ENCODE results near the gene DCST1.

The DCST1 gene

DNA sequence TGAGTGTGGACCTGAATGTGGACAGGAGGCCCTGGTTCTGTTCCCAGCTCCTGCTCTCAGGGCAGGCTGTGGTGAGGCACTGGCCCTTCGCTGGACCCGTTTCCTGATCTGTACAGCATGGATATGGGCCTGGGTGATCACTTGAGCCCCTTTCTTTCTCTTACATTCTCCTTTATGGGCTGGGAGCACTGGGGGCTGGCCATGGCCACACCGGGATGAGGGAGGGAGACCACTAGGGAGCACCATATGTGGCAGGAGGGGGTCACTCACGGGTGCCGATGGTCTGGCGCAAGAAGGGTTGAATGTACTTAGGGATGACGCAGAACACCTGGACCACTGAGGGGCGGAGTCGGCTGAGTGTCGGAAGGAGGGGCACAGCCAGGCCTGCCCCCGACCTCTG is 2.7 kb upstream of the DCST1 start:
- DNase-seq (ENCODE audit: low read depth in 2 of 3, low spot score in 2 of 3) = no peak

DNA sequence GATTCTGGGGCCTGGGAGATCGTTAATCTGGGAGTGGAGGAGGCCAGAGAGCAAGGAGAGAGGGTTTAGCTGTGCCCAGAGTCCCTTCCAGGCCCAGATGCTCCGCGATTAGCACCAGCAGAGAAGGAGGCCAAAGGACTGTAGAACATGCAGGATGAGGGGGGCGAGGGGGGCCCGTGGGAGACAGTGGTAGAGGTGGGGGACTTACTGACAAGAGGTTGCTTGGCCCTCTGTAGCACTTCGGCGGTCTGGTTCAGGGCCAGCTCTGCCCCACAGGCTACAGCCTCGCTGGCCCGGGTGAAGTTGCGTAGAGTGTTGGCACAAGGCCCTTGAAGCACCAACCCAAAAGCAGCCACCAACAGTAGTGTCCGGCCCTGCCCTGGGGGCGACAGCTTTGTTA is 738 bp upstream of the DCST1 start:
- no peak for DNase-seq (ENCODE audit: low read depth in 2 of 3, low spot score in 2 of 3)

DNA sequence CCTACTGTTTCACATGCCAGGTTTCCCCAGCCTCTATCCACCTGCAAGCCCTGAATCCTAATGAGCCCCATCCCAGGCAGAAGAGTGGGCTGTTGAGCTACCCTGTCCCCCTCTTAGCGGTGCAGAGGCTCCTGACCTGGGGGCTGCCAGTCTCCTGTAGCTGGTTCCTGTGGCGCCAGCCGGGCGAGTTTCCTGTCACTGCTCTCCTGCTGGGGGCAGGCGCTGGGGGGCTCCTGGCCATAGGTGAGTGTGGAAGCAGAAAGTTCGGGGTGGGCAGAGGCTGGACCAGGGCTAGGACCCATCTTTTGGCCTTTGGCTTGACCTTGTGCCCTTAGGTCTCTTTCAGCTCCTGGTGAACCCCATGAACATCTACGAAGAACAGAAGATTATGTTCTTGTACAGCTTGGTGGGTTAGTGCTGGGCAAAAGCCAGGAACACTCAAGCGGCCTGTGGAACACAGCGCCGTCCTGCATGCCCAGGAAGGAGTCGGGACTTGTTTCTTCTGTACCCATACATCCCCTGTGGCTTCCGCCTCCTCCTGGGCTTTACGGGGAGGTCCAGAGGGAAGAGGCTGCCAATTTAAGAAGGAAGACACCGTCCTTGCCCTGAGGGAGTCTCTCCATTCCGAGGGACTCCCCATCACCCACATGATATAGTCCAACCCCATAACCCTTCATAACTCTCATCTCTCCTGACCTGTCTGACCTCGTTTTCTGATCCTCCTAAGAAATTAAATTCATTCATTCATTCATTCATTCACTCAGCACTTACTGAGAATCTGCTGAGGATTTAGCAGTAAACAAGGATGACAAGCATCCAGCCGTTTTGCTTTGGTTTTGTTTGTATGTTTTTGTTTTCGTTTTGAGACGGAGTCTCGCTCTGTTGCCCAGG is 939 bp downstream of the DCST1 start:
- DNase-seq (ENCODE audit: low read depth in 2 of 3, low spot score in 2 of 3) = no peak

DNA sequence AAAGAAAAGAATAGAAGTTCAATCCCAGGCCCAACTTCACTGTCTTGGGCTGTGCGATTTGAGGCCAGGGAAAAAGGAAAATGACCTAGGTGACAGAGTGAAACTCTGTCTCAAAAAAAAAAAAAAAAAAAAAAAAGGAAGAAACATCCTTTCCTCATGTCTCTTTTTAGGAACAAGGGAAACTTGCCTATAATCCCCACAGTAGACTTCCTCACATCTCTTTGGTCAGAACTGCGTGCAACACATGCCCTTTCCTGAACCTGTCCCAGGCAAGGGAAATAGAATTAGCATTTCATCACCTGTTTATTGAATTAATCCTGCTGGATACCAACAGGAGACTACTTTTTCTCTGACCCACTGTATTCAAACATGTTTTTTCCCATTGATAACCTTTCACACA is 2.3 kb downstream of the DCST1 start:
- no peak for DNase-seq (ENCODE audit: low read depth in 2 of 3, low spot score in 2 of 3)

DNA sequence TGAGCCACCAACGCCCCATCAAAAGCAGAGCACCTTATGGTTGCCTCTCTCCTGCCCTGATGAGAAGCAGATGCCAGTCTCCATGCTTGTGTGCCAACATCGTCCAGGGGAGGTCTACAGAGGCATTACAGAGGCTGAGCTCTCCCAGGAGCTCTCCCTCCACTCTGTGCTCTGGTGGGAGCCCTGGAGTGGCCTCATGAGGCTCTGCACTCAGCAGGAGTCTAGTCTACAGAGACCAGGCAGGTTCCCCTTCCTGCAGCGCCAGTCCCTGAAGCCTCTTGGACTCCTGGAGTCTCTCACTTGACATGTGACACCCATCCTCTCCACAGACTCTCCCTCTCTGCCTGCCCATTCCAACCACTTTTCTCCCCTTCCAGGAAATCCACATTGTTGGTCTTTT is 3.4 kb downstream of the DCST1 start:
- DNase-seq (ENCODE audit: low read depth in 2 of 3, low spot score in 2 of 3) = no peak

DNA sequence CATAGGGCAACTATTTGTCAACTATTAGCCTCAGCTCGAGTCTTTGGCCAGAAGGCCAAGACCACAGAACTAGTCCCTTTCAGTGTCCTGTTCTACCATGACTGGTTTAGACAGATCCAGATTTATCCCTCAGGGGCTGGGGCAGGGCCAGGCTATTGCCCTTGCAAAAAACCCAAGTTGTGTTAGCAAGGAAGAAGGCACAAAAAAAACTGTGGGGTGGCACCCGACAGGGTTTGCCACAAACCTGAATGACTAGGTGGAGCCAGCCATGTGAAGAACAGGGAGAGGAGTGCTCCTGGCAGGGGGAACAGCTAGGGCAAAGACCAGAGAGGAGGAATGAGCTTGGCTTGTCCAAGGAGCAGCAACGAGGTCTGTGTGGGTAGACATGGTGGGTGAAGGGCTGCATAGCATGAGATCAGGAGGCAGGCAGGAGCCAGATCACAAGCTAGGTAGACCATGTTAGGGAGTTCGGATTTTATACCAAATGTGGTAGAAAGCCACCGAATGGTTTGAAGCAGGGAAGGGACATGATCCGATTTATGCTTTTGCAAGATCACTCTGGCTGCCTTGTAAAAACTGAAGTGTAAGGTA is 4.3 kb downstream of the DCST1 start:
- no peak for DNase-seq (ENCODE audit: low read depth in 2 of 3, low spot score in 2 of 3)

DNA sequence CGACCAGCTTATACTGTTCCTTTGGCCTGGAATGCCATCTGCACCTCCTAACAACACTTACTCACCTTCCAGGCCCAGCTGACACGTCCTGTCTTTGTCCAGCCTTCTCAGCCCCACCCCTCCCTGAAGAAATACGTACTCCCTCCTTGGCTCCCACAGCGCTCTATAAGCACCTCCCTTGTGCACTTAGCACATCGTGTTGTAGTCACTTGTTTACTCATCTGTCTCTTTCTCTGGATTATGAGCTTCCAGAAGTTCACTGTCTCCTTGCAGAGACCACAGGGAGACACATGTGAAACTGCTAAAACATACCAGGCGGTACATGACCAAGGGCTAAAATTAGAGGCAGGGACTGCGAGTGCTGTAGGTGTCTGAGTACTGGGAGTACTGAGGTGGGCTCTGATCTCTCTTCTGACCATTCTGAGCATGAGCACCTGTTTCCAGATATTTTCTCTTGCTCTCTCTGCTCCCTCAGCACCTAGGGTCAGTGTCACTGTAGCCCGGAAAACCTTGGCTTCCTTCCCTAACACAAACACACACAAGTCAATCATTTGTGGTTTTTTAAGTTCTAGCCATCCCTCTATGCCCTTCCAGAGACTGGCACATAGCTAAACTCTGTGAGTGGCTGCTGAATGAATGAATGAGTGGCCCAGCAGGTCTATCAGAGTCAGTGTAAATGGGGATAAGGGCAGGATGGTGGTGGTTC is 5.1 kb downstream of the DCST1 start:
- no peak for DNase-seq (ENCODE audit: low read depth in 2 of 3, low spot score in 2 of 3)

DNA sequence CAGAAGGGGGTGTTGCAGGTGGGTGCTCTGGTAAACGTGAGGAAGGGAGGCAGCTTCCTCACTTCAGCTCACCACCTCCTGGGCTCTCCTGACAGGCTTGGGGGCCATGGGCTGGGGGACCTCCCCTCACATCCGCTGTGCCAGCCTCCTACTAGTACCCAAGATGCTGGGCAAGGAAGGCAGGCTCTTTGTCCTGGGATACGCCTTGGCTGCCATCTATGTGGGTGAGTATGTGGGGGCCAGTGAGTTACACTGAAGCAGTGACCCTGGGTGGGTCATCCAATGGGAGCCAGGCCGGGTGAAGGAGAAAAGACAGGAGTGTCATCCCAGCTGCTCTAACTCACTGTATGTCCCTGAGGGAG is 5.7 kb downstream of the DCST1 start:
- no peak for DNase-seq (ENCODE audit: low read depth in 2 of 3, low spot score in 2 of 3)

DNA sequence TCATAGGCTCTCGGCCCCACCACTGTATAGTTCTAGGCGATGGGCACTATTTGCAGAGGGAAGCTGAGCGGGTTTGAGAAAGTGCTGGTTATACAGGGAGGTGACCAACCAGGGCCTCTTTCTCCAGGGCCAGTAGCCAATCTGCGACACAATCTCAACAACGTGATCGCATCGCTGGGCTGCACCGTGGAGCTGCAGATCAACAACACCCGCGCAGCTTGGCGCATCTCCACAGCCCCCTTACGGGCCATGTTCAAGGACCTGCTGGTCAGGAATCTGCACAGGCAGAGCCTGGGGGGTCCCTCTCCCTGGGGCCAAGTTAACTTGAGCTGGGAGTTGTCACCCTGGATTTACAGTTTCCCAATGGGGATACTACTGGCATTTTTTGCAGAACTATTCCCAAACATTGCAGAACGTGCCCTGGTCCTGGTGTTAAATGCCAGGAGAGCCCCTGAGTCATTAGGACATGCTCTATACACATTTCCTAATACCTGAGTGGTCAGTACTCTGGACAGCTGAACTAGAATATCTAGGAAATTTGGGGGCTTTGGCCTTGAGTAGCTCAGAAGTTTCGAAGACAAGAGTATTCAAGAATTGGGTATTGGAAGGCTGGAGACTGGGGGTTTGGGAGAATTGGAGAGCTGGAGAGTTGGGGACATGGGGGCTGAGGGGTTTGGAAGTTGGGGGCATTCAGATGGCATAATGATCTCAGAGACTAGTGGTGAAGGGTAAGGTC is 6.9 kb downstream of the DCST1 start:
- DNase-seq (ENCODE audit: low read depth in 2 of 3, low spot score in 2 of 3) = no peak

DNA sequence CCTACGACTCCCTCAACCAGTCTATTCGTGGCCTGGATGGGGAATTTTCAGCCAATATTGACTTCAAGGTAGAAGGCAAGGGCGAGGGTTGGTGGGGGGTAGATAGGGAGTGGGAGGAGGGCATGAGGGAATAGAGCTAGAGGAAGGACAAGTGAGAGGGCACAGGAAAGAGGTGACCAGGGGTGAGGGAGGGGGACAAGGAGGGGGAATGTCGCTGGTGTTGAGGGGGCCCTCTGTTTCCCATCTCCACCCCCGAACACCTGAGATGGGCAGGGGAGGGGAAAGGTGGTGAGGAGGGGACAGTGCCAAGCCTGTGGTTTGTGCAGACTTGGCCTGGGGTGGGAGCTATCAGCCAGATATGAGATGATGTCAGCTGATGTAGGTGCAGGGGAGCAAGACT is 9.2 kb downstream of the DCST1 start:
- DNase-seq (ENCODE audit: low read depth in 2 of 3, low spot score in 2 of 3) = no peak

DNA sequence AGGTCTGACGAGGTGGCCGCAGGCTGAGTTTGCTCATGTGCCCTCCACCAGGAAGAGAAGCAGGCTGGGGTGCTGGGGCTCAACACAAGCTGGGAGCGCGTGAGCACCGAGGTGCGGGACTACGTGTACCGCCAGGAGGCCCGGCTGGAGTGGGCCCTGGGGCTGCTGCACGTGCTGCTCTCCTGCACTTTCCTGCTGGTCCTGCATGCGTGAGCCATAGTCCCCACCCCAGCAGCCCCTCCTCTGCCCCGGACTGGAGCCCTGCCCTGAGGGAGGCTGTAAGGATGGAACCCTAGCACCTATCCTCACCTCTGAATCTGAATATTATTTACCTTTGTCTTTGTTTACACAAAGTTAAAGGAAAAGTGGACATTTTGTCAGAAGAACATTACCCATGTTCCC is 9.7 kb downstream of the DCST1 start:
- DNase-seq (ENCODE audit: low read depth in 2 of 3, low spot score in 2 of 3) = no peak

DNA sequence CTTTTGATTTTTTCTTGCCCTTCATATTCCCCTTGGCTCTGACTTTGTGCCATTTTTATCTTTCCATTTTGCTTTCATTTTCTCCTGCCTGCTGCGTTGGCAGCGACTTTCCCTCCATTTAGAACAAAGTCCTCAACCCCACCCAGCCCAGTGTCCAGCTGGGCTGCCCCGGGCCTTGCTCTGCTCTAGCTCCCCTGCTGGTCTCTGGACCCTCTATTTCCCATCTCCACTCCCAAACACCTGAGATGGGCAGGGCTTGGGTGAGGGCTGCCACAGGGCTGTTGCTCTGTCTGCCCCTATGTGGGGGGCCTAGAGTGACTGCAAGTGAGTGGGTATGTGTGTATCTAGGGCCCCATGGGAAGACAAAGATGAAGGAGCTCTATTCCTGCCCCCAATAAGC is 10.2 kb downstream of the DCST1 start:
- no peak for DNase-seq (ENCODE audit: low read depth in 2 of 3, low spot score in 2 of 3)

DNA sequence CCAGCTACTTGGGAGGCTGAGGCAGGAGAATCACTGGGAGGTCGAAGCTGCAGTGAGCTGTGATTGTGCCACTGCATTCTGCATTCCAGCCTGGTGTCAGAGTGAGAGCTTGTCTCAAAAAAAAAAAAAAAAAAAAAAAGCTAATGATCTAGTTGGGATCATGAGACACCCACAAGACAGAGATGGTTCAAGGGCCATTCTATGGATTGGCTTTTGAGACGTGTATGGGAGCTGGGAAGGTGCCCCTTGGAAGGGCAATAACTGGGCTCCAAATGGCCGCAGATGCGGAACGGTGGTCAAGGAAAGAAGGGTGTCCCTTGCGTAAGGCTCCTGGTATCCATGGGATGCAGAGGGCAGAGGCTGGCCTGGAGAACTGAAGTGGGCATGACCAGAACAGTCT is 10.7 kb downstream of the DCST1 start:
- no peak for DNase-seq (ENCODE audit: low read depth in 2 of 3, low spot score in 2 of 3)

DNA sequence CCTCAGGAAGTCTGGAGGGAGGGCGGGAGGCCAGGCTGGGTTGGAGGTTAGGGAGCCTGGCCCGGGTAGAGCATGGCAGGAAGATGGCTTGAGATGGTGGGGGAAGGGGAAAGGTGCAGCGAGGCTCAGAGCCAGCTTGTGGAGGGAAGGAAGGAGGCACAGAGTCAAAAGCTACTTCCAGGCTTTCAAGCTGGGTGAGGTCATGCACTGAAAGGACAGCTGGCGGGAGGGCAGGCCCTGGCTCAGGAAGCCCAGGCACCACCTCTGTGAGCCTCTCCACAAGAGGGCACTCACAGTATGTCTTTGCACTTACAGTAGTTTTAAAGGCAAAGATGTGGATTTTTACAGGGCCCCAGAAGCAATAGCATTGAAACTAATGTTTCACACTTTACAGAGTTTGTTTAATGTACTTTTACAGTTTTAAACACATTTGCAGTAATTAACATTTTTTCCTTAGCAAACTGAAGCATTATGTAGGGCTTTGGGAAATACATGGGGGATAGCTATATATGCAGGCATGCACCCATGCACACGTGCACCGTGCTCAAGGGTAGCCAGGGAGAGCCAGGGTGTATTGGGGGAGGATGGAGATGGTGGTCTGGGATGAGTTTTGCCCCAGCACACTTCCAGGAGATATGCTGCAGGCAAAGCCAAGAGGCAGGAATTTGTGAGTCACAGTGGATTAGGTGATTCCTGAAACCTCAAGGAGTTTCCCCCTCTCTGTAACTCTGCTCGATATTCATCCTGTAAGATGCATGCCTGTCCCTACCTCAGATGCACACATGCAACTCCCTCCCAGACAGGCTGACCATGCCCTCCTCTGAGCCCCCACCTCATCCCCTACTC is 11.4 kb downstream of the DCST1 start:
- DNase-seq (ENCODE audit: low read depth in 2 of 3, low spot score in 2 of 3) = no peak

DNA sequence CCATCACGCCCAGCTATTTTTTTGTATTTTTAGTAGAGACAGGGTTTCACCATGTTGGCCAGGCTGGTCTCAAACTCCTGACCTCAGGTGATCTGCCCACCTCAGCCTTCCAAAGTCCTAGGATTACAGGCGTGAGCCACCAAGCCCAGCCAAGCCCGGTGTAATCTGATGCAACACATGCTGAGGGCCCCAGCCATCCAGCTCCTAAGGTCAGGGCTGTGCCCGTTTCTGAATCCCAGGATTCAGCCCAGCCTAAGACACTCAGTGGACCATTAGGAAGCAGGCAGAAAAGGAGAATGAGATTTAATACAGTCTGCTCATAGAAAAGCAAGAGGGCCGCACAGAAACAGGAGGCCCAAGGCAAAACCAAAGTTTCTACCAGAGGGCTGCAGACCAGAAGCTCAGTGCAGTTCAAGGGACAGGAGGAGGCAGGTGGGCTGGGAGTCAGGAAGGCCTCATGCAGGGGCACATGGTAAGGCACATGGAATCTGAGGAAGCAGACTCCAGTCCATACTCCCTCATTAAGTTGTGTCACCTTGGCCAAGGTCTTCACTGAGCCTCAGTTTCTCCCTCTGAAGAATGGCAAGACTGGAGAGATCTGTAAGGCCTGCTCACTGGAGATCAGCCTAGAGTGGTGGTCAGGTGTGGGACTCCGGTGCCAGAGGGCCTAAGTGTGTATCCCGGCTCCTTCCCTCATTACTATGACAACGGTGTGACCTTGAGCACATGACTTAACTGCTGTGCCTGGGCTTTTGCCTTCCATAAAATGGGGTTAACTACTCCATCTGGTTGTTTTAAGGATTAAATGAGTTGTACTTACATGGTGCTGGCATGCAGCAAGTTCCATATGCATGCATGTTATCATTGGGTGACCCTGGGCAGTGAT is 15.1 kb downstream of the DCST1 start:
- no peak for DNase-seq (ENCODE audit: low read depth in 2 of 3, low spot score in 2 of 3)

DNA sequence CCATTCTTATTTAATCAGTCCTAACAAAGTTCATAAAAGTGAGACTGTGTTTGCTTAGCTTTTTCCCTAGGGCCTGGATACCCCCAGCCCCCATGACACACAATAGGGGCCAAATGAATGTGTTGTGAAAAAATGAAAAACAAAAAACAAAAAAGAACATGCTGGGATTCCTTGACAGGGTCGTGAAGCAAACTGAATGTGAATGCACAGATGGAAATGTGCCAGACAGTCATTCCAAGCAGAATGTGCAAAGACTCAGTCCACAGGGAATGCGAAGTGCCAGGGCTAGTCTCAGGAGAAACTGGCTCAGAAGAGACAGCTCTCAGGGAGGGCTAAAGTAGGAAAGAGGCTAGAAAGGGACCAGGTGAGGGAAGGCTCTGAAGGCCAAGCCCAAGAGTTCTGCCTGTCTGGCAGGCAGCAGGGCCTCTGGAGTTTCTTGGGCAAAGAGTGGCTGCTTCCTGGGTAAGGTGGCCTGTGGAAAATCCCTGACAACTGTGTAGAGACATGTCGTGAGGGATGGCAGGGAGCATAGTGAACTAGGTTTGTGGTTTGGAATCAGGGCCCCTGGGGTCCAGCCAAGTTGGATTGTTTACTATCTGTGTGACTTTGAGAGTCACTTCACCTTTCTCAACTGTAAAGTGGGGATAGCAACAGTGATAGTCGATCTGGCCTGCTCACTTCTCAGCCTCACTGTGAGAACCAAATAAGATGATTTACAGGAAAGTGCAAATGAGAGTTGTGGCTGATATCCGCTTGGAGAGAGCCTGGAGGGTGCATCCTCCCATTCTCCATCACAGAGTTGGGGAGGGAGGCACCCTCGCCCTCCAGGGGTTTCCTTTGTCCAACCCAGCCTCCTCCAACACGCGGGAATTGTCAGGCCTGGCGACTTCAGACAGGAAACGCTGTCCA is 16.3 kb downstream of the DCST1 start:
- DNase-seq (ENCODE audit: low read depth in 2 of 3, low spot score in 2 of 3) = no peak

DNA sequence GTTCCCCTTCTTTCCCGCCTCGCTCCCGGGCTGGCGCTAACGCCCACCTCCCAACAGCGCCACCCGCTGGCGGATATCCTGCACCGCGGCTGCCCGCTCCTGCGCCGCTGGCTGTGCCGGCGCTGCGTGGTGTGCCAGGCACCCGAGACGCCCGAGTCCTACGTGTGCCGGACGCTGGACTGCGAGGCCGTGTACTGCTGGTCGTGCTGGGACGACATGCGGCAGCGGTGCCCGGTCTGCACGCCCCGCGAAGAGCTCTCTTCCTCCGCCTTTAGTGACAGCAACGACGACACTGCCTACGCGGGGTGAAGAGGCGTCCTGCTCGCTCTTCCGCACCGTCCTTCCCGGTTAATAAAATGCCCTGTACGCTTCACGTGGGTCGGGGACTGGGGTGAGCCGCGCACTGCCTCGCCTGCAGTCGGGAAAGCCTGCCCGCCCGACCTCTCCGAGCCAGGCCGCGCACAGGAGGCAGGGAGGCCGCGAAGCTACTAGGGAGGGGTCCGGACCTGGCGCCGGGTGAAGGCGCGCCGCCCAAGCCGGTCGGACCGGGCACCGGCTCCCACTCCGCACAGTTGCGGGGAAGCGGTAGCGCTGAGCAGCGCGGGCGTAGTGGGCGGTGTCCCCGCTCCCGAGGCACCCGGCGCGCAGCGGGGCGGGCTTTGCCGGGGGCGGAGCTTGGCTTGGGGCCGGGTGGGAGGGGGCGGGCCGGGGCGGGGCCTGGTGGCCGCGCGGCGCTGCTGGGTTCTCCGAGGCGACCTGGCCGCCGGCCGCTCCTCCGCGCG is 17.1 kb downstream of the DCST1 start, which contains the start of gene ADAM15:
TSS of gene ADAM15 (plus strand) at position 757 of the 782 bp plus-strand sequence. CDS start 71 bp downstream, outside the sequence.
- DNase-seq (ENCODE audit: low read depth in 2 of 3, low spot score in 2 of 3) = peak in 2 of 3 experiments; percentile 65 to 69

DNA sequence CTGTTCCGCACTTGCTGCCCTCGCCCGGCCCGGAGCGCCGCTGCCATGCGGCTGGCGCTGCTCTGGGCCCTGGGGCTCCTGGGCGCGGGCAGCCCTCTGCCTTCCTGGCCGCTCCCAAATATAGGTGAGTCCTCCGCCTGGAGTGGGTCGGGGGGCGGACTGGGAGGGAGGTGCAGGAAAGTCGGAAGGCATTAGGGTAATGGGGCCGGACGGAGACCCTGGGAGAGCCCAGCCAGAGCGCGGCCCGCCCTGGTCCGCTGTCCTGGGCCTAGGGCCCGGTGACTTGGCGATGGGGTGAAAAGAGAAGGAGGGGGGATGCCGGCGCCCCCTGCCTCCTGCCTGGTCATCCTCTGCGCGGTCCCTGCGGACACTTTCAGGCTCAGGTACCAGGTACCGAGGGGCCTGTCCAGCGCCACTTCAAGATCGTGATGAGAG is 17.7 kb downstream of the DCST1 start:
- DNase-seq (ENCODE audit: low read depth in 2 of 3, low spot score in 2 of 3) = no peak

All from activated CD8-positive, alpha-beta memory T cell treated with anti-CD3 and anti-CD28 coated beads for 48 hours (primary cell).